HFF-Myc (cell line): ENCODE data around the gene EPB41L2.

Experiments
- DNase-seq: peaks from one replicate; pipeline ENCODE4 v3.0.0-alpha.2; 2011; ENCODE audit warnings: low read depth; ENCODE audit errors: extremely low read depth
- H3K4me3 ChIP-seq: replicated peaks from 2 replicates; pipeline ENCODE4 v1.5.1; 2011; ENCODE audit warnings: low read depth, mild to moderate bottlenecking, control low read depth, low read length
- TF ChIP-seq, protein P1 (sequence below): IDR thresholded peaks from 2 replicates; pipeline ENCODE4 v1.5.1; 2012; ENCODE audit warnings: mild to moderate bottlenecking, low read depth, low read length, control low read depth; ENCODE audit errors: missing control alignments

Gene EPB41L2

DNA sequence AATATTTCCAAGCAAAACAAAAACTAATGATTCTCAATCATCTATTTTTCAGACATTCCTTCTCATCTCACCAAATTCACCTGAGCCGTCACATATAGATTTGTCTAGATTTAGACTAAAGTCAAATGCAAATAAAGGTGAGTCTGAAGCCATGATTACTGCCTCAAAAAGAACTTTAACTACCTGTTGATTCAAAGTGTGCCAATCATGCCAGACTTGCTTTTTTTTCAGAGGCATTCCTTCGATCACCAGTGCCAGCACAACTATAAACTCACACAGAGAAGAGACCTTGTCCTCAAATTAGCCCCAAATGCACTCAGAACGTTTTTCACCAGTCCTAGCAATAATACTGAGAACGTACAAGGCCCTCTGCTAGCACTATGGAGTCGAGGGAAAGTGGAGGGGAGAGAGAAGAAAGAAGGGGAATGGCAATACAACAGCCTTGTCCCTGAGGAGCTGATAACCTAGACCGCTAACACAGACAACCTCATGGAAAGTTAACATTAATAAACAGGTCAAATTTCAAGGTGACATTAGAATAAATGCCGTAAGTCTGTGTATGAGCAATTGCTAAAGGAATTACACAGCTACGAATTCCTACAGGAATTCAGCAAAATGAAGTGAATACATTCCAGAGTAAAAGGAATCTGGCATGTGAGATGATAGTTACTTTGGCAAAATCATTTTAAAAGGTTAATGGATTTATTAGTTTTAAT lies 60.9 kb downstream of the EPB41L2 start:
- TF ChIP-seq, protein P1, sequence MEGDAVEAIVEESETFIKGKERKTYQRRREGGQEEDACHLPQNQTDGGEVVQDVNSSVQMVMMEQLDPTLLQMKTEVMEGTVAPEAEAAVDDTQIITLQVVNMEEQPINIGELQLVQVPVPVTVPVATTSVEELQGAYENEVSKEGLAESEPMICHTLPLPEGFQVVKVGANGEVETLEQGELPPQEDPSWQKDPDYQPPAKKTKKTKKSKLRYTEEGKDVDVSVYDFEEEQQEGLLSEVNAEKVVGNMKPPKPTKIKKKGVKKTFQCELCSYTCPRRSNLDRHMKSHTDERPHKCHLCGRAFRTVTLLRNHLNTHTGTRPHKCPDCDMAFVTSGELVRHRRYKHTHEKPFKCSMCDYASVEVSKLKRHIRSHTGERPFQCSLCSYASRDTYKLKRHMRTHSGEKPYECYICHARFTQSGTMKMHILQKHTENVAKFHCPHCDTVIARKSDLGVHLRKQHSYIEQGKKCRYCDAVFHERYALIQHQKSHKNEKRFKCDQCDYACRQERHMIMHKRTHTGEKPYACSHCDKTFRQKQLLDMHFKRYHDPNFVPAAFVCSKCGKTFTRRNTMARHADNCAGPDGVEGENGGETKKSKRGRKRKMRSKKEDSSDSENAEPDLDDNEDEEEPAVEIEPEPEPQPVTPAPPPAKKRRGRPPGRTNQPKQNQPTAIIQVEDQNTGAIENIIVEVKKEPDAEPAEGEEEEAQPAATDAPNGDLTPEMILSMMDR: no peak
- DNase-seq: no peak
- no peak overlapping the region for H3K4me3 ChIP-seq

DNA sequence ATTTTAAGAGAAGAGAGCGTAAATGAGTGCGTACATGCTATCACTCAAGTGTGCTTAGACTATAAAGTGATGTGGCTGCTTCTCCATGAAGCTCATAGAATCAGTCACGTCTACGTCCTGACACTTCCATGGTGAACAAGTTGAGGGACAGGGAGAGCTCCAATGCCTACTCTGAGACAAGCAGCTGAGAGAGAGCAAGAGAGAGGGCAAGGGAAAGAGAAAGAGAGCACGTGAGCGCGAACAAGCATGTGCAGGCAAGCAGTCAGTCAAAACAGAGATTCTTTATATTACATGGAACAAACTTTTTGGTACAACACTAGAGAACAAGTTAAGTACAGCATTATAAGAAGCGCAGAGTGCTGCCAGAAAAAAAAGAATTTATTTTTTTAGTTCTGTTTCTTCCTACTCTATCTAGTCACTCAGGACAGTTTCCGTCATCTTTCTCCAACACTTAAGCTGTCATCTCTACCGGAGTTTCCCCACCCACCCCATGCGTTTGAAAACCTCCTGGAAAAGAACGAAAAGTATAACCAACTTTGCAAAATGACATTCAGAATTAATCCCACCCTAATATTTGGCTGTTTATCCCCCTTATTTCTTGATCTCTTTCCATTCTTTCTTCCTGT lies 61.8 kb downstream of the EPB41L2 start:
- no peak overlapping the region for H3K4me3 ChIP-seq
- TF ChIP-seq, protein P1: no peak
- DNase-seq: no peak

DNA sequence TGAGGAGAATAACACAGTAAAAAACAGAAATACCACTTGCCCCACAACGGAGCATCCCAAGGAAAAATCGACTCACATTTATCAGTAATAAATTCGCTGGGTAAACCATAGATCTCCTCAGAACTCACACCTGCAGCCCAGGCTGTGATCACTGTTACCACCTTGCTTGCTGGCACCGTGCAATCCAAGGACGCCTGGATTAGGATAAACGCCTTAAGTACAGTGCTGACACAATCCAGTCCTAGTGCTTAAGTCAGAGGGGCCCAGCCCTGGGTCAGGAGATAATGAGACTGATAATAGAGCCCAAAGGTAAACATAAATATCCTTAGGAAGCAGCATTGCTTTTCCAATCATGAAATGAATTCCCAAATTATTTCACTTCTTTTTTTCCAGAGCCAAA lies 62.5 kb downstream of the EPB41L2 start:
- no peak for DNase-seq
- no peak overlapping the region for H3K4me3 ChIP-seq
- TF ChIP-seq, protein P1: no peak

DNA sequence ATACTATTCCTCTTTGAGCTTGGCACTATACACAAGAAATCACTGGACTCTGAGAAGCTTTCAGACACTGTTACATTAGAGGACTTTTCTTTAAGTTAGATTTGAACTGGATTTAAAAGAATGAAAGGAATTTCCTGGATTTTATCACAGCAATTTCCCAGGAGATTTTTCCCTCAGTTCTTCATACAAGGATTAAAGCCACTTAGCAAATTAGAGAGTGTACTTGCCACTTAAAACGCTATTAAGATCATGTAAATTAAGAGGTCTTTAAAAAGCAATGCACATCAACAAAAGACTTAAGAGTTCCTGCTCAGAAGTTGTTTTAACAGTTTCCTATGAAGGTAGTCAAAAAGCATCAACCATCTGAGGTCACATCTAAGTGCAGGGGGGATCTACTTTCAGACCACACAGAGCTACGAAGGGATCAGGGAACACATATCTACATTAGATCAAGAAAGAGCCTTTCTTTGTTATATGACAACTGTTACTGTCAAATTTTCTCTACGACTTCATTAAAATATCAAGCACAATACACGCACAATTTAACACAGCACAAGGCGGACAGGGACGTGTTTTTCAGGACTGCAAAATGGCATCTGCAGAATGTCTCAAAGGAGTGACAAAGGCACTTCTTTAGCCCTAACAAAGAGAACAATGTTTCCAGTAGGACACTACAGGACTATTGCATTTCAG lies 65.8 kb downstream of the EPB41L2 start:
- no peak overlapping the region for H3K4me3 ChIP-seq
- no peak for DNase-seq
- TF ChIP-seq, protein P1: no peak

DNA sequence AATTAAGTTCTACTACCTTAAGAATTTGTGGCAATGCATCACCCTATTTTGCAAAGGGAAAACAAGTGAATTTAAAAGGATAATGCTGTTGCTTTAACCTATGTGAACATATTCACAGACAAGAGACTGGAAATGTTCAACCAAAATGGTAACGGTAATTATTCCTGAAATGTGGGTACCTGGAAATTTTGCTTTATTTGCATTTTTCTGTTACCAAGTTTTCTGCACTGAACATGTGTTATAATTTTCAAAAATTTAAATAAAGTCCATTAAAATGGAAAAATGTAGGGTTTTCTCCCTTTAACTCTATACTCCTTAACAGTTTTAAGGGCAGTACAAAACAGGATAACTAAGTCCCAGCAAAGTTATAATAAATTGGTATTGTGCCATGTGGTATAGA lies 66.4 kb downstream of the EPB41L2 start:
- TF ChIP-seq, protein P1: no peak
- no peak overlapping the region for H3K4me3 ChIP-seq
- no peak for DNase-seq

DNA sequence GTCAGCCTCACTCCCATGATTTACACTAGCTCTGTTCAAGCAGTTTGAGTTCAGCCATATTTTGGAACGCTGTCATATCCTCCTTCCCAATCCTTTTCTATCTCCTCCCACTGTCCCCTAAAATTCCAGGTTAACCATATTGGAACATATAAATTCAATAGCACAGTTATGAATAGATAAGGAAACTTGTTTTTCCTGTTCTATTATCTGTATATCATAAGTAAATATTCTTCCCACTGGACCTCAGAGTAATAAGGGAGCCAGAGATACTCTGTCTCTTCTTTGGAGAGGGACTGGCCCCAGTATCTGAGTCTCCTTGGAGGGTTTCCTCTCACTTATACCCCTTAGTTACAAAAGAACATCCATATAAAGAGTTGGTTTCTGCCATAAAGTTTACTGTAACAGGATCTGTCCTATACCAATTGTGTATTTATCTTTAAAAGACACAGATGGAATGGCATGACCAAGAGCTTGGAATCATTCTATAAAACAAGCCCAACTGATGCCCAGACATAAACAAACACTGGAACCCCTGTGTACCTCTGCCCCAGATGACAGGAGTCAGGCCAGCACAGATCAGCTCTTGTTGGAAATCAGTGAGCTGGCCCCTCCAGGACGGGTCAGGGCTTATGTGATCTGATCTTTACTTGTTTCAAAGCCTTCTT lies 67.1 kb downstream of the EPB41L2 start:
- TF ChIP-seq, protein P1: no peak
- no peak for DNase-seq
- no peak overlapping the region for H3K4me3 ChIP-seq
